ENCODE data around the gene E2F4. TPM values are rescaled to one million over a fixed set of nuclear protein-coding genes. Genes with fewer than 3 reads are reported as not detected.
A peak's percentile ranks its signal among the peaks of the same experiment; 100 is the strongest.

The E2F4 gene
- total and polyA plus RNA-seq, 2 of the 8 experiments (the other 6 are each of a cell fraction or from before 2014, with no cell fraction given), result 79.9 to 157 TPM

- TF ChIP-seq RBBP5 (IDR thresholded peaks at IDR 0.05; ENCODE audit: borderline replicate concordance, low read depth, low read length) (0 out of 2 replicates have a peak, but pooled peaks have one; percentile 11), E2F6 (IDR thresholded peaks at IDR 0.05) (peak; percentile 90)
Observed at GRCh38 chr16:67154578-67155294, 37.2 kb upstream of the E2F4 start (continued).
